Loucy (cell line): Measurements from ENCODE around the gene IGSF9B.

ENCODE experiments used
- H2AFZ ChIP-seq: fragments of 200-600 bp; sonication (generic); 2 replicates; pipeline ENCODE4 v1.6.0; 2016; ENCODE audit warnings: antibody characterized with exemption, mild to moderate bottlenecking, low read length, moderate library complexity
- H3F3A ChIP-seq: fragments of 200-600 bp; 2 replicates; pipeline ENCODE4 v1.6.0; 2016; ENCODE audit warnings: antibody characterized with exemption, low read depth, mild to moderate bottlenecking
- H3K27me3 ChIP-seq: fragments of 200-600 bp; sonication (generic); 2 replicates; pipeline ENCODE4 v1.6.1; 2014; ENCODE audit warnings: low read length, mild to moderate bottlenecking; ENCODE audit not compliant: insufficient read depth, poor library complexity, severe bottlenecking
- H3K36me3 ChIP-seq: fragments of 200-600 bp; sonication (generic); 2 replicates; pipeline ENCODE4 v1.6.1; 2016; ENCODE audit warnings: low read length; ENCODE audit not compliant: insufficient read depth
- H3K4me1 ChIP-seq: fragments of 200-600 bp; sonication (generic); 2 replicates; pipeline ENCODE4 v1.5.1; 2014; ENCODE audit warnings: low read length, mild to moderate bottlenecking; ENCODE audit not compliant: insufficient read depth, poor library complexity, severe bottlenecking
- H3K4me2 ChIP-seq: fragments of 200-600 bp; sonication (generic); 2 replicates; pipeline ENCODE4 v1.6.0; 2014; ENCODE audit warnings: antibody characterized with exemption, low read length, low read depth, mild to moderate bottlenecking; ENCODE audit not compliant: poor library complexity, severe bottlenecking
- H3K4me3 ChIP-seq: fragments of 200-600 bp; sonication (generic); 2 replicates; pipeline ENCODE4 v1.5.1; 2014; ENCODE audit warnings: low read length, mild to moderate bottlenecking, mixed read lengths; ENCODE audit not compliant: poor library complexity, severe bottlenecking
- H3K79me2 ChIP-seq: fragments of 200-600 bp; sonication (generic); 2 replicates; pipeline ENCODE4 v1.6.1; 2014; ENCODE audit warnings: low read length; ENCODE audit not compliant: insufficient read depth
- H3K9ac ChIP-seq: fragments of 200-600 bp; sonication (generic); 2 replicates; pipeline ENCODE4 v1.6.0; 2014; ENCODE audit warnings: mild to moderate bottlenecking, low read depth, low read length, moderate library complexity; ENCODE audit not compliant: poor library complexity, severe bottlenecking
- H3K9me2 ChIP-seq: fragments of 200-600 bp; sonication (generic); replicated peaks from 2 replicates; pipeline ENCODE4 v1.6.1; 2016; ENCODE audit warnings: low read depth, low read length, mixed read lengths
- H3K9me3 ChIP-seq: fragments of 200-600 bp; sonication (generic); 2 replicates; pipeline ENCODE4 v1.6.1; 2014; ENCODE audit warnings: mild to moderate bottlenecking, antibody characterized with exemption, low read length, low read depth; ENCODE audit not compliant: insufficient read depth
- H4K20me1 ChIP-seq: fragments of 200-600 bp; sonication (generic); 2 replicates; pipeline ENCODE4 v1.6.0; 2014; ENCODE audit warnings: antibody characterized with exemption, low read length, mild to moderate bottlenecking; ENCODE audit not compliant: insufficient read depth, poor library complexity, severe bottlenecking
- EZH2phosphoT487 ChIP-seq: fragments of 200-600 bp; IDR thresholded peaks from 2 replicates; pipeline ENCODE4 v1.6.1; 2018; ENCODE audit warnings: antibody characterized with exemption, mild to moderate bottlenecking, moderate library complexity, borderline replicate concordance
- TF ChIP-seq, protein P1 (sequence below): fragments of 200-600 bp; sonication (generic); conservative IDR thresholded peaks from 2 replicates; pipeline ENCODE4 v1.5.1; 2014; ENCODE audit warnings: mild to moderate bottlenecking, antibody characterized with exemption, low read length

IGSF9B gene

DNA sequence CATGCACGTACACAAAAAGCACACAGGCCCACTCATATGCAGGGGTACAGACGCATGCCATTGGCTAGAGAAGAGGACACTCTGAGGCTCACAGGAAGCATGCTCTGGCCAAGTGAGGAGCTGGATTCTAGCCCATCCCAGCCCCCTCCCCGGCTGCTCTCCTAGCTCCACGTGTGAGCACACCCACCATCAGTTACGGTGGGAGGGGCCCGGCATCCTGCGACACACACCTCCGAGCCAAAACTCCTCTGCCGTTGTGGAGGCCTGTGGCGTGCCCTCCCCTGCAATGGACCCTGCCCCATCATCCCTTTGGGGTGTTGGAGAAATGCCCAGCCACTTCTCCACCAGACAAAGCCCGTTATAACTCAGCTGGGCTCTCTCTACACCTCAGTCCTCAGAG lies 15.1 kb upstream of the IGSF9B start:
- H4K20me1 ChIP-seq, result no peaks in the 10 kb centered on the region
- no peak overlapping the region for H3K4me2 ChIP-seq
- no peaks in the 10 kb centered on the region for H3K79me2 ChIP-seq
- H2AFZ ChIP-seq, result no peak overlapping the region
- TF ChIP-seq, protein P1, sequence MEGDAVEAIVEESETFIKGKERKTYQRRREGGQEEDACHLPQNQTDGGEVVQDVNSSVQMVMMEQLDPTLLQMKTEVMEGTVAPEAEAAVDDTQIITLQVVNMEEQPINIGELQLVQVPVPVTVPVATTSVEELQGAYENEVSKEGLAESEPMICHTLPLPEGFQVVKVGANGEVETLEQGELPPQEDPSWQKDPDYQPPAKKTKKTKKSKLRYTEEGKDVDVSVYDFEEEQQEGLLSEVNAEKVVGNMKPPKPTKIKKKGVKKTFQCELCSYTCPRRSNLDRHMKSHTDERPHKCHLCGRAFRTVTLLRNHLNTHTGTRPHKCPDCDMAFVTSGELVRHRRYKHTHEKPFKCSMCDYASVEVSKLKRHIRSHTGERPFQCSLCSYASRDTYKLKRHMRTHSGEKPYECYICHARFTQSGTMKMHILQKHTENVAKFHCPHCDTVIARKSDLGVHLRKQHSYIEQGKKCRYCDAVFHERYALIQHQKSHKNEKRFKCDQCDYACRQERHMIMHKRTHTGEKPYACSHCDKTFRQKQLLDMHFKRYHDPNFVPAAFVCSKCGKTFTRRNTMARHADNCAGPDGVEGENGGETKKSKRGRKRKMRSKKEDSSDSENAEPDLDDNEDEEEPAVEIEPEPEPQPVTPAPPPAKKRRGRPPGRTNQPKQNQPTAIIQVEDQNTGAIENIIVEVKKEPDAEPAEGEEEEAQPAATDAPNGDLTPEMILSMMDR, result no peak
- no peak for TF ChIP-seq EZH2phosphoT487
- H3F3A ChIP-seq, result no peaks in the 10 kb centered on the region
- no peaks in the 10 kb centered on the region for H3K36me3 ChIP-seq
- H3K27me3 ChIP-seq, result no peaks in the 10 kb centered on the region
- no peaks in the 10 kb centered on the region for H3K4me1 ChIP-seq
- no peaks in the 10 kb centered on the region for H3K9me2 ChIP-seq
- peaks cover 15% of the 10 kb centered on the region; the same call in 1 of the 2 replicates for H3K9me3 ChIP-seq
- H3K9ac ChIP-seq, result no peak overlapping the region
- H3K4me3 ChIP-seq, result no peak overlapping the region

DNA sequence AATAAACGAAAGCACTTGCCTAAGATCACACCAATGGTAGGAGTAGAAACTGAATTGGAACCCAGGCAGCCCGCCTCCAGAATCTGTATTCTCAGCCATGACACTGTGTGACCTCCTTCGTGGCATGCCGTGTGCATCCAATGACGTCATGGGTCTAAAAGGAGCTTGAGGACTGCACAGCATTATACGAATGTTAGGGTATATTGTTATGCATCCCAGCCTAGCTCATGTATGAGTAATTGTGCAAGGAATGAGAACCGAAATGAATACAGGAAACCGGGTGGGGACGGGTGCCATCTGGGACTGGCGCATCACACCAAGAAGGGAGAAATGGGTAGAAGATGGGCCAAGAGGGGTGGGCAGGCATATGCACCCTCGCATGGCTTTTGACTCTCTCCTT lies 12.3 kb upstream of the IGSF9B start:
- no peaks in the 10 kb centered on the region for H3K27me3 ChIP-seq
- H3K9me2 ChIP-seq, result no peaks in the 10 kb centered on the region
- TF ChIP-seq, protein P1, result no peak
- TF ChIP-seq EZH2phosphoT487, result no peak
- H4K20me1 ChIP-seq, result no peaks in the 10 kb centered on the region
- H3K4me1 ChIP-seq, result no peaks in the 10 kb centered on the region
- no peaks in the 10 kb centered on the region for H3K79me2 ChIP-seq
- no peak overlapping the region for H2AFZ ChIP-seq
- no peak overlapping the region for H3K4me3 ChIP-seq
- H3F3A ChIP-seq, result no peaks in the 10 kb centered on the region
- peaks cover 16% of the 10 kb centered on the region; the same call in 1 of the 2 replicates for H3K9me3 ChIP-seq
- H3K4me2 ChIP-seq, result no peak overlapping the region
- H3K36me3 ChIP-seq, result no peaks in the 10 kb centered on the region
- H3K9ac ChIP-seq, result no peak overlapping the region

DNA sequence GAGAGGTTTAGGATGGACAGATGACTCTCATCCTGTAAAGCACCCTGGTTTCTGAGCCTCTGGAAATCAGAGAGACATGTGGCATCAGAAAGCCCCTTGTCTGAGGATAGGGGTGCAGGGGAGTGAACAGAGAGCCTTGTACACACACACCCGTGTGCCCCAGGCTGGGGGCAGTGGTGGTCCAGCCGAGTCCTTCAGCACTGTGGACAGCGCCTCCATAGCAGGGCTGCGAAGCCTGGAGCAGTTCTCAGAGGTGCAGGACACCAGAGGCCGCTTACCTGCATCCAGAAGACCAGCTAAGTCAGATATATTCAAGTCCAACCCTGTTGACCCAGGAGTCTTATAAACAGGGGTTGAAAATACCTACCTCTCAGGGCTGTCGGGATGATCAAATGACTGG lies 11.5 kb upstream of the IGSF9B start:
- H3F3A ChIP-seq, result no peaks in the 10 kb centered on the region
- H3K4me1 ChIP-seq, result no peaks in the 10 kb centered on the region
- H3K9me3 ChIP-seq, result peaks cover 16% of the 10 kb centered on the region; the same call in 1 of the 2 replicates
- H3K9ac ChIP-seq, result no peak overlapping the region
- H3K4me2 ChIP-seq, result no peak overlapping the region
- no peak overlapping the region for H2AFZ ChIP-seq
- H3K4me3 ChIP-seq, result no peak overlapping the region
- TF ChIP-seq, protein P1, result no peak
- no peak for TF ChIP-seq EZH2phosphoT487
- no peaks in the 10 kb centered on the region for H4K20me1 ChIP-seq
- H3K79me2 ChIP-seq, result no peaks in the 10 kb centered on the region
- no peaks in the 10 kb centered on the region for H3K9me2 ChIP-seq
- H3K36me3 ChIP-seq, result no peaks in the 10 kb centered on the region
- no peaks in the 10 kb centered on the region for H3K27me3 ChIP-seq
